ENCODE data around the gene MCEMP1. TPM values are rescaled to one million over a fixed set of nuclear protein-coding genes. Genes with fewer than 3 reads are reported as not detected.

MCEMP1 gene
- total and polyA plus RNA-seq, 2 donors: 0.28 to 1.6 TPM

- Histone ChIP-seq H3K27me3 (ENCODE audit: control insufficient read depth in 2 of 2, insufficient read depth in 1 of 2, low read length in 1 of 2) (no peaks in the 10 kb centered on the region), H3K27ac (ENCODE audit: low read depth in 1 of 2, low read length in 1 of 2) (no peak overlapping the region), H3K4me3 (ENCODE audit: low read length in 2 of 2) (no peak overlapping the region), H3K9me3 (ENCODE audit: control insufficient read depth in 2 of 2, insufficient read depth in 1 of 2, low read length in 1 of 2) (peaks cover 0 to 6% of the 10 kb centered on the region in 2 donors), H3K4me1 (ENCODE audit: control insufficient read depth in 2 of 2, insufficient read depth in 2 of 2, low read length in 2 of 2) (peaks cover 34 to 57% of the 10 kb centered on the region in 2 donors), H3K36me3 (ENCODE audit: control insufficient read depth in 2 of 2, insufficient read depth in 2 of 2, low read length in 1 of 2) (peaks cover 33 to 34% of the 10 kb centered on the region in 2 donors)
- 89% methylated on average over 6 of the region's 6 CpGs for WGBS
- DNase-seq (ENCODE audit: low read depth in 6 of 9, low spot score in 9 of 9): no peak
Observed at GRCh38 chr19:7635670-7636069, 41.2 kb upstream of the MCEMP1 start.

- peaks cover 32 to 58% of the 10 kb centered on the region in 2 donors for H3K4me1 ChIP-seq (ENCODE audit: control insufficient read depth in 2 of 2, insufficient read depth in 2 of 2, low read length in 2 of 2)
- WGBS: 81% methylated on average over 16 of the region's 16 CpGs
- peak overlapping the region; percentile 86 to 96 for H3K4me3 ChIP-seq (ENCODE audit: low read length in 2 of 2)
- peaks cover 0 to 6% of the 10 kb centered on the region in 2 donors for H3K9me3 ChIP-seq (ENCODE audit: control insufficient read depth in 2 of 2, insufficient read depth in 1 of 2, low read length in 1 of 2)
- H3K27me3 ChIP-seq (ENCODE audit: control insufficient read depth in 2 of 2, insufficient read depth in 1 of 2, low read length in 1 of 2): no peaks in the 10 kb centered on the region
- H3K27ac ChIP-seq (ENCODE audit: low read depth in 1 of 2, low read length in 1 of 2): peak overlapping the region; percentile 84 to 91
- no peak for DNase-seq (ENCODE audit: low read depth in 6 of 9, low spot score in 9 of 9)
- H3K36me3 ChIP-seq (ENCODE audit: control insufficient read depth in 2 of 2, insufficient read depth in 2 of 2, low read length in 1 of 2): peaks cover 35 to 39% of the 10 kb centered on the region in 2 donors
Observed at GRCh38 chr19:7636317-7636690, 40.6 kb upstream of the MCEMP1 start.

DNA sequence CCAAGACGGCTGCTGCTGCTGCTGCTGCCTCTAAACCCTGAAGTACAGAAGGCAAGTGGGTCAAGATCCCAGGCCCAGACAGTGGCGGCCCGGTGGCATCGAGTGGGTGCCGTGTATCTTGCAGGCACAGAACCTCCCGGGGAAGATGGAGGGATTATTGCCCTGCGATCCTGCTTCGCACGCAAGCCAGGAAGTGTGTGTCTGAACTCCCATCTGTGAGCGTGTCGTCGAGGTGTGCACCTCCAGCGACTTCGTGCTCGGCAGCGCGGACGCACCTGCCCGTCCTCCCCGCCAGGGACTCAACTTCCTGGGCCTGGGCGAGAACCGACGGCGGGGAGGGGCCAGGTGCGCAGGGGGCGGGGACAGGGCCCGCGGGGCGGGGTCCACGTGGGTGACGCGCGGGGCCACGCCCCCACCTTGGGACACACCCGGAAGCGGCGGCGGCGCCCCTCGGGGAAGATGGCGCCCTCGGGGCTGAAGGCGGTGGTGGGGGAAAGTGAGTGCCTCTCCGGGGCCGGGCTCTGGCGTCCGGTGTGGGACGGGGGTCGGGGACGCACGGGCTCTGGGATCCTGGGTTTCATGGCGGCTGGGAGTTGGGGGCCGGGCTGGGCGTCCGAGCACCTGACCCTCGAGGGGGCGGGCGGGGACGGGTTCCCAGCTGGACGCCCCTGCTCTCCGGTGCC is 40.1 kb upstream of the MCEMP1 start, which contains the start of gene STXBP2:
STXBP2 (plus strand) TSS at position 420 of the 683 bp plus-strand sequence; CDS start at position 460, 40 bp downstream.
- WGBS: 5% methylated on average over 61 of the region's 61 CpGs
- Histone ChIP-seq H3K9me3 (ENCODE audit: control insufficient read depth in 2 of 2, insufficient read depth in 1 of 2, low read length in 1 of 2) (peaks cover 0 to 8% of the 10 kb centered on the region in 2 donors), H3K27me3 (ENCODE audit: control insufficient read depth in 2 of 2, insufficient read depth in 1 of 2, low read length in 1 of 2) (no peaks in the 10 kb centered on the region), H3K36me3 (ENCODE audit: control insufficient read depth in 2 of 2, insufficient read depth in 2 of 2, low read length in 1 of 2) (peaks cover 34 to 38% of the 10 kb centered on the region in 2 donors), H3K4me3 (ENCODE audit: low read length in 2 of 2) (peak within 1 kb of the TSS; percentile 86 to 96), H3K4me1 (ENCODE audit: control insufficient read depth in 2 of 2, insufficient read depth in 2 of 2, low read length in 2 of 2) (peaks cover 34 to 63% of the 10 kb centered on the region in 2 donors), H3K27ac (ENCODE audit: low read depth in 1 of 2, low read length in 1 of 2) (peak within 1 kb of the TSS; percentile 91 to 92)
- DNase-seq (ENCODE audit: low read depth in 6 of 9, low spot score in 9 of 9): peak in 8 of 9 donors; percentile 60 to 94 (median 86)

GRCh38 chr19:7637374-7638256 is 39.3 kb upstream of the MCEMP1 start:
- Histone ChIP-seq H3K4me3 (ENCODE audit: low read length in 2 of 2) (peak overlapping the region; percentile 86 to 96), H3K27me3 (ENCODE audit: control insufficient read depth in 2 of 2, insufficient read depth in 1 of 2, low read length in 1 of 2) (no peaks in the 10 kb centered on the region), H3K36me3 (ENCODE audit: control insufficient read depth in 2 of 2, insufficient read depth in 2 of 2, low read length in 1 of 2) (peaks cover 34 to 38% of the 10 kb centered on the region in 2 donors), H3K27ac (ENCODE audit: low read depth in 1 of 2, low read length in 1 of 2) (peak overlapping the region; percentile 86 to 92), H3K4me1 (ENCODE audit: control insufficient read depth in 2 of 2, insufficient read depth in 2 of 2, low read length in 2 of 2) (peaks cover 41 to 71% of the 10 kb centered on the region in 2 donors), H3K9me3 (ENCODE audit: control insufficient read depth in 2 of 2, insufficient read depth in 1 of 2, low read length in 1 of 2) (peaks cover 1 to 9% of the 10 kb centered on the region in 2 donors)
- DNase-seq (ENCODE audit: low read depth in 6 of 9, low spot score in 9 of 9): peak in 2 of 9 donors; percentile 23 to 53
- WGBS: 51% methylated on average over 30 of the region's 30 CpGs

- Histone ChIP-seq H3K4me3 (ENCODE audit: low read length in 2 of 2) (no peak overlapping the region), H3K27ac (ENCODE audit: low read depth in 1 of 2, low read length in 1 of 2) (no peak overlapping the region), H3K36me3 (ENCODE audit: control insufficient read depth in 2 of 2, insufficient read depth in 2 of 2, low read length in 1 of 2) (peaks cover 35 to 38% of the 10 kb centered on the region in 2 donors), H3K9me3 (ENCODE audit: control insufficient read depth in 2 of 2, insufficient read depth in 1 of 2, low read length in 1 of 2) (peaks cover 1 to 17% of the 10 kb centered on the region in 2 donors), H3K27me3 (ENCODE audit: control insufficient read depth in 2 of 2, insufficient read depth in 1 of 2, low read length in 1 of 2) (no peaks in the 10 kb centered on the region), H3K4me1 (ENCODE audit: control insufficient read depth in 2 of 2, insufficient read depth in 2 of 2, low read length in 2 of 2) (peaks cover 46 to 72% of the 10 kb centered on the region in 2 donors)
- no peak for DNase-seq (ENCODE audit: low read depth in 6 of 9, low spot score in 9 of 9)
- WGBS: 97% methylated on average over 12 of the region's 12 CpGs
Observed at GRCh38 chr19:7638802-7639465, 38.0 kb upstream of the MCEMP1 start.

DNA sequence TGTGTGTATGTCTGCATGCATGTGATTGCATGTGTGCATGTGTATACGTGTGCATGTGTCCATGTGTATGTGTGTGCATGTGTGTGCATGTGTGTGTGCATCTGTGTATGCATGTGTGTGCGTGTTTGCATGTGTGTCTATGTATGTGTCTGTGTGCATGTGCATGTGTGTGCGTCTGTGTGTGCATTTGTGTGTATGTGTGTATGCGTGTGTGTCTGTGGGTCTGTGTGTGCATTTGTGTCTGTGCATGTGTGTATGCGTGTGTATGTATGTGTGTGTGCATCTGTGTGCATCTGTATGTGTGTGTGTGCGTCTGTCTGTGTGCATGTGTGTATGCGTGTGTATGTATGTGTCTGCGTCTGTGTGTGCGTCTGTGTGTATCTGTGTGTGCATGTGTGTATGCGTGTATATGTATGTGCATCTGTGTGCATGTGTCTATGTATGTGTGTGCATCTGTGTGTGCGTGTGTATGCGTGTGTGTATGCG is 37.0 kb upstream of the MCEMP1 start:
- Histone ChIP-seq H3K4me3 (ENCODE audit: low read length in 2 of 2) (no peak overlapping the region), H3K27ac (ENCODE audit: low read depth in 1 of 2, low read length in 1 of 2) (no peak overlapping the region), H3K4me1 (ENCODE audit: control insufficient read depth in 2 of 2, insufficient read depth in 2 of 2, low read length in 2 of 2) (peaks cover 42 to 78% of the 10 kb centered on the region in 2 donors), H3K27me3 (ENCODE audit: control insufficient read depth in 2 of 2, insufficient read depth in 1 of 2, low read length in 1 of 2) (no peaks in the 10 kb centered on the region), H3K36me3 (ENCODE audit: control insufficient read depth in 2 of 2, insufficient read depth in 2 of 2, low read length in 1 of 2) (peaks cover 42 to 46% of the 10 kb centered on the region in 2 donors), H3K9me3 (ENCODE audit: control insufficient read depth in 2 of 2, insufficient read depth in 1 of 2, low read length in 1 of 2) (peaks cover 1 to 26% of the 10 kb centered on the region in 2 donors)
- no peak for DNase-seq (ENCODE audit: low read depth in 6 of 9, low spot score in 9 of 9)
- 97% methylated on average over 13 of the region's 13 CpGs for WGBS

GRCh38 chr19:7640803-7641202 is 36.1 kb upstream of the MCEMP1 start:
- no peak for DNase-seq (ENCODE audit: low read depth in 6 of 9, low spot score in 9 of 9)
- Histone ChIP-seq H3K27ac (ENCODE audit: low read depth in 1 of 2, low read length in 1 of 2) (no peak overlapping the region), H3K36me3 (ENCODE audit: control insufficient read depth in 2 of 2, insufficient read depth in 2 of 2, low read length in 1 of 2) (peaks cover 50 to 51% of the 10 kb centered on the region in 2 donors), H3K4me3 (ENCODE audit: low read length in 2 of 2) (no peak overlapping the region), H3K27me3 (ENCODE audit: control insufficient read depth in 2 of 2, insufficient read depth in 1 of 2, low read length in 1 of 2) (no peaks in the 10 kb centered on the region), H3K9me3 (ENCODE audit: control insufficient read depth in 2 of 2, insufficient read depth in 1 of 2, low read length in 1 of 2) (peaks cover 1 to 29% of the 10 kb centered on the region in 2 donors), H3K4me1 (ENCODE audit: control insufficient read depth in 2 of 2, insufficient read depth in 2 of 2, low read length in 2 of 2) (peaks cover 45 to 87% of the 10 kb centered on the region in 2 donors)
- WGBS: 99% methylated on average over 11 of the region's 11 CpGs

- no peak for DNase-seq (ENCODE audit: low read depth in 6 of 9, low spot score in 9 of 9)
- no peak overlapping the region for H3K4me3 ChIP-seq (ENCODE audit: low read length in 2 of 2)
- peaks cover 57 to 59% of the 10 kb centered on the region in 2 donors for H3K36me3 ChIP-seq (ENCODE audit: control insufficient read depth in 2 of 2, insufficient read depth in 2 of 2, low read length in 1 of 2)
- peaks cover 1 to 25% of the 10 kb centered on the region in 2 donors for H3K9me3 ChIP-seq (ENCODE audit: control insufficient read depth in 2 of 2, insufficient read depth in 1 of 2, low read length in 1 of 2)
- peak overlapping the region in 1 of 2 donors; percentile 11 for H3K27ac ChIP-seq (ENCODE audit: low read depth in 1 of 2, low read length in 1 of 2)
- peaks cover 40 to 90% of the 10 kb centered on the region in 2 donors for H3K4me1 ChIP-seq (ENCODE audit: control insufficient read depth in 2 of 2, insufficient read depth in 2 of 2, low read length in 2 of 2)
- no peaks in the 10 kb centered on the region for H3K27me3 ChIP-seq (ENCODE audit: control insufficient read depth in 2 of 2, insufficient read depth in 1 of 2, low read length in 1 of 2)
- 97% methylated on average over 43 of the region's 43 CpGs for WGBS
Observed at GRCh38 chr19:7641290-7642276, 35.3 kb upstream of the MCEMP1 start.

Measured in thymus (tissue), 11 donors.